B cell (primary cell): ENCODE data around the gene LHFPL6. TPM values are rescaled to one million over a fixed set of nuclear protein-coding genes. Genes with fewer than 3 reads are reported as not detected.

Experiments
- ATAC-seq: fragments of 200-7000 bp; cut with Tn5 transposase; one replicate; pipeline ENCODE4 v1.10.0; 2021; ENCODE audit warnings: low read depth, mild to moderate bottlenecking, moderate number of reproducible peaks, moderate library complexity
- CTCF ChIA-PET: fragments of 350-600 bp; sonication (Branson Sonifier 250); formaldehyde crosslinking; loops from one replicate; lab custom pipeline; 2021; ENCODE audit warnings: antibody characterized with exemption, inconsistent platforms; lab: Charles Lee
- POLR2A ChIA-PET: fragments of 350-600 bp; sonication (Branson Sonifier 250); formaldehyde crosslinking; loops from one replicate; lab custom pipeline; 2021; ENCODE audit warnings: antibody characterized with exemption; lab: Charles Lee
- DNase-seq: peaks from one replicate; pipeline ENCODE4 v3.0.0; 2013
- H2AFZ ChIP-seq: 2 replicates; pipeline ENCODE4 v1.6.1; 2012; ENCODE audit warnings: mild to moderate bottlenecking, low read depth, low read length; ENCODE audit not compliant: insufficient read depth, poor library complexity, severe bottlenecking
- H3K27ac ChIP-seq, 2 donors: 1 replicate in 1 of 2; 2 replicates in 1 of 2; pipeline ENCODE4 v1.5.1; 2012 to 2013; ENCODE audit warnings: low read length in 2 of 2, mild to moderate bottlenecking in 2 of 2, moderate library complexity in 1 of 2
- H3K27me3 ChIP-seq, 4 experiments: fragments of 200-600 bp in 1 of 4; sonication (generic) in 1 of 4; replicated peaks in 1 of 4; 1 replicate in 2 of 4; 2 replicates in 2 of 4; pipeline versions ENCODE4 v1.6.1 to v1.7.0; 2013 to 2016; ENCODE audit warnings: low read length in 3 of 4, mild to moderate bottlenecking in 2 of 4, mixed read lengths in 1 of 4, moderate library complexity in 1 of 4; ENCODE audit not compliant: insufficient read depth in 4 of 4, control insufficient read depth in 3 of 4; ENCODE audit errors: control extremely low read depth in 1 of 4
- H3K36me3 ChIP-seq, 2 experiments: replicated peaks in 1 of 2; 1 replicate in 1 of 2; 2 replicates in 1 of 2; pipeline versions ENCODE4 v1.6.1 to v1.7.1; 2013; ENCODE audit warnings: low read length in 1 of 2; ENCODE audit not compliant: insufficient read depth in 2 of 2, control insufficient read depth in 1 of 2; ENCODE audit errors: control extremely low read depth in 1 of 2, extremely low read depth in 1 of 2
- H3K4me1 ChIP-seq, 2 donors: fragments of 200-600 bp in 1 of 2; sonication (generic) in 1 of 2; 1 replicate in 1 of 2; 2 replicates in 1 of 2; pipeline versions ENCODE4 v1.5.1 to v1.6.1; 2013 to 2017; ENCODE audit warnings: low read length in 2 of 2; ENCODE audit not compliant: control insufficient read depth in 2 of 2, insufficient read depth in 2 of 2
- H3K4me2 ChIP-seq: replicated peaks from 2 replicates; pipeline ENCODE3; 2012; ENCODE audit warnings: mild to moderate bottlenecking, low read depth, low read length; ENCODE audit not compliant: poor library complexity, severe bottlenecking
- H3K4me3 ChIP-seq, 5 experiments: fragments of 200-600 bp in 1 of 5; sonication (generic) in 1 of 5; 1 replicate in 3 of 5; 2 replicates in 2 of 5; pipeline versions ENCODE4 v1.5.1 to v1.7.0; 2011 to 2016; ENCODE audit warnings: low read length in 4 of 5, mild to moderate bottlenecking in 4 of 5, low read depth in 2 of 5, control low read depth in 1 of 5, moderate library complexity in 1 of 5; ENCODE audit not compliant: insufficient read depth in 1 of 5; ENCODE audit errors: control extremely low read depth in 1 of 5, extremely low read depth in 1 of 5
- H3K79me2 ChIP-seq: fragments of 200-600 bp; sonication (generic); one replicate; pipeline ENCODE4 v1.6.0; 2016; ENCODE audit warnings: low read length; ENCODE audit not compliant: control insufficient read depth, insufficient read depth
- H3K9ac ChIP-seq: fragments of 200-600 bp; sonication (generic); 2 replicates; pipeline ENCODE4 v1.6.1; 2017; ENCODE audit warnings: mild to moderate bottlenecking, low read length, moderate library complexity
- H3K9me3 ChIP-seq, 3 donors: one replicate each; pipeline versions ENCODE4 v1.6.1 to v1.7.1; 2013; ENCODE audit warnings: low read length in 2 of 3; ENCODE audit not compliant: control insufficient read depth in 2 of 3, insufficient read depth in 1 of 3; ENCODE audit errors: control extremely low read depth in 1 of 3
- H4K20me1 ChIP-seq: 2 replicates; pipeline ENCODE4 v1.6.0; 2012; ENCODE audit warnings: mild to moderate bottlenecking, low read length; ENCODE audit not compliant: insufficient read depth, control insufficient read depth, poor library complexity, severe bottlenecking
- H3K27ac Mint-ChIP-seq: one replicate; pipeline ENCODE4 v1.8.0; 2021; ENCODE audit warnings: mixed read lengths
- H3K27me3 Mint-ChIP-seq: one replicate; pipeline ENCODE4 v1.8.0; 2021; ENCODE audit warnings: mixed read lengths
- H3K4me1 Mint-ChIP-seq: one replicate; pipeline ENCODE4 v1.8.0; 2021; ENCODE audit warnings: mixed read lengths
- H3K4me3 Mint-ChIP-seq: one replicate; pipeline ENCODE4 v1.8.0; 2021; ENCODE audit warnings: mixed read lengths
- H3K9me3 Mint-ChIP-seq: one replicate; pipeline ENCODE4 v1.8.0; 2022; ENCODE audit warnings: mixed read lengths; ENCODE audit not compliant: insufficient read depth
- CTCF ChIP-seq: fragments of 200-600 bp; IDR thresholded peaks from one replicate; pipeline ENCODE4 v1.8.0; 2022; ENCODE audit warnings: antibody characterized with exemption, mild to moderate bottlenecking
- EZH2 ChIP-seq: IDR thresholded peaks from 2 replicates; pipeline ENCODE4 v1.6.1; 2012; ENCODE audit warnings: borderline replicate concordance, low read depth, mild to moderate bottlenecking, moderate library complexity, low read length; ENCODE audit not compliant: insufficient read depth, poor library complexity, severe bottlenecking
- WGBS: methylation state at CpG from one replicate; pipeline ENCODE4 v1.1.5; 2013; ENCODE audit warnings: missing lambda C conversion rate; ENCODE audit not compliant: insufficient coverage; 5-methylcytosine and 5-hydroxymethylcytosine counted together
- intact Hi-C: fragments of 100-400 bp; cut with micrococcal nuclease; formaldehyde crosslinking; loops from one replicate; pipeline ENCODE4 v1.10.0; 2022
- polyA plus RNA-seq: library from polyadenylated mRNA; depleted of rRNA; stranded (reverse); fragments of >200 nt; gene quantifications from 2 replicates; pipeline ENCODE4 v1.2.3, GENCODE V29; 2012
- total RNA-seq, 2 donors: library from RNA; stranded (reverse); fragments of 120-200 nt in 1 of 2; gene quantifications; 1 replicate in 1 of 2; 2 replicates in 1 of 2; pipeline versions ENCODE4 v1.2.3 to v1.2.4, GENCODE V29; 2013 to 2022

The LHFPL6 gene
- total and polyA plus RNA-seq, 2 donors (not counting 1 experiment from before 2014, with no cell fraction given), result 0.01 TPM; not detected in 1

- Mint-ChIP-seq H3K27me3 (peaks cover 4% of the 10 kb centered on the region), H3K4me3 (no peak overlapping the region), H3K9me3 (no peaks in the 10 kb centered on the region), H3K4me1 (no peaks in the 10 kb centered on the region), H3K27ac (no peak overlapping the region)
- no peaks in the 10 kb centered on the region for H3K79me2 ChIP-seq
- H3K27ac ChIP-seq, result no peak overlapping the region
- H3K9ac ChIP-seq, result no peak overlapping the region
- ChIA-PET CTCF (no interaction called here), POLR2A (no interaction called here)
- no peaks in the 10 kb centered on the region for H3K4me1 ChIP-seq
- DNase-seq (no peak), ATAC-seq (no peak)
- no peaks in the 10 kb centered on the region for H3K36me3 ChIP-seq
- H4K20me1 ChIP-seq, result no peaks in the 10 kb centered on the region
- intact Hi-C loops, result no loop called here
- H2AFZ ChIP-seq, result no peak overlapping the region
- TF ChIP-seq EZH2 (no peak), CTCF (no peak)
- H3K4me2 ChIP-seq, result no peak overlapping the region
- H3K27me3 ChIP-seq, result no peaks in the 10 kb centered on the region
- H3K9me3 ChIP-seq, result no peaks in the 10 kb centered on the region
- no peak overlapping the region for H3K4me3 ChIP-seq
These were observed 134.7 kb downstream of the LHFPL6 start for GRCh38 chr13:39468306-39468705.

GRCh38 chr13:39463611-39464010 lies 139.4 kb downstream of the LHFPL6 start:
- no peaks in the 10 kb centered on the region for H3K36me3 ChIP-seq
- no peaks in the 10 kb centered on the region for H4K20me1 ChIP-seq
- intact Hi-C loops, result no loop called here
- no peak overlapping the region for H3K4me2 ChIP-seq
- no peaks in the 10 kb centered on the region for H3K4me1 ChIP-seq
- Mint-ChIP-seq H3K27me3 (no peaks in the 10 kb centered on the region), H3K27ac (no peak overlapping the region), H3K9me3 (no peaks in the 10 kb centered on the region), H3K4me1 (no peaks in the 10 kb centered on the region), H3K4me3 (no peak overlapping the region)
- POLR2A ChIA-PET, result no interaction called here
- H3K4me3 ChIP-seq, result no peak overlapping the region
- TF ChIP-seq EZH2 (no peak), CTCF (no peak)
- WGBS, result no CpG with 5 or more reads among the region's 1 CpG
- no peaks in the 10 kb centered on the region for H3K79me2 ChIP-seq
- DNase-seq (no peak), ATAC-seq (no peak)
- H3K27ac ChIP-seq, result no peak overlapping the region
- H3K27me3 ChIP-seq, result no peaks in the 10 kb centered on the region
- H2AFZ ChIP-seq, result no peak overlapping the region
- CTCF ChIA-PET, result no interaction called here
- H3K9me3 ChIP-seq, result no peaks in the 10 kb centered on the region
- no peak overlapping the region for H3K9ac ChIP-seq
